K562 (cell line): Measurements from ENCODE around the gene ZPR1. TPM values are rescaled to one million over a fixed set of nuclear protein-coding genes. Genes with fewer than 3 reads are reported as not detected.

Source experiments
- AFF1 ChIP-seq, 2 experiments: fragments of 450-650 bp; IDR thresholded peaks; 2 replicates each; pipeline ENCODE4 v1.6.1; 2018; ENCODE audit warnings: mild to moderate bottlenecking in 2 of 2, low read depth in 1 of 2; ENCODE audit not compliant: partially characterized antibody in 2 of 2
- ERF ChIP-seq: fragments of 450-650 bp; formaldehyde crosslinking; IDR thresholded peaks from 2 replicates; pipeline ENCODE4 v1.4.0; 2020; ENCODE audit warnings: mild to moderate bottlenecking, mixed read lengths
- FOXK1 ChIP-seq: sonication (generic); formaldehyde crosslinking; IDR thresholded peaks from 2 replicates; pipeline ENCODE4 v1.8.0; 2022; ENCODE audit warnings: missing genetic modification reagents, mild to moderate bottlenecking, borderline replicate concordance
- HDAC8 ChIP-seq: fragments of 450-650 bp; IDR thresholded peaks from 2 replicates; pipeline ENCODE4 v1.6.1; 2016; ENCODE audit warnings: mild to moderate bottlenecking, missing genetic modification characterization, moderate library complexity, missing compliant biosample characterization
- KLF13 ChIP-seq: fragments of 450-650 bp; IDR thresholded peaks from 2 replicates; pipeline ENCODE4 v1.6.1; 2016; ENCODE audit warnings: missing genetic modification characterization, low read depth, mild to moderate bottlenecking, missing compliant biosample characterization, moderate library complexity, borderline replicate concordance
- MAFF ChIP-seq: IDR thresholded peaks from 2 replicates; pipeline ENCODE4 v1.6.1; 2012; ENCODE audit warnings: low read length, improper control_type of control experiment
- MAFG ChIP-seq: fragments of 450-650 bp; conservative IDR thresholded peaks from 2 replicates; pipeline ENCODE4 v1.6.1; 2016; ENCODE audit warnings: missing genetic modification characterization, missing compliant biosample characterization
- MCM3 ChIP-seq: fragments of 450-650 bp; IDR thresholded peaks from 2 replicates; pipeline ENCODE4 v1.6.1; 2016
- NFE2 ChIP-seq: IDR thresholded peaks from 2 replicates; pipeline ENCODE4 v1.6.1; 2014; ENCODE audit warnings: antibody characterized with exemption, low read depth
- PHTF2 ChIP-seq: fragments of 250-450 bp; sonication (Bioruptor Pico); IDR thresholded peaks from 2 replicates; pipeline ENCODE4 v1.5.0; 2021; ENCODE audit warnings: mild to moderate bottlenecking
- SAFB ChIP-seq: fragments of 200-400 bp; formaldehyde crosslinking; IDR thresholded peaks from 2 replicates; pipeline ENCODE4 v1.6.1; 2017; ENCODE audit warnings: low read depth, low read length, borderline replicate concordance
- SREBF1 ChIP-seq: fragments of 150-350 bp; IDR thresholded peaks from 2 replicates; pipeline ENCODE4 v1.6.1; 2014; ENCODE audit warnings: antibody characterized with exemption, low read depth, low read length, borderline replicate concordance
- TRIM28 ChIP-seq: fragments of 450-650 bp; IDR thresholded peaks from 2 replicates; pipeline ENCODE4 v1.6.1; 2017
- XRCC4 ChIP-seq: IDR thresholded peaks from one replicate; pipeline ENCODE4 v1.6.1; 2011; ENCODE audit not compliant: insufficient read depth, insufficient read length; ENCODE audit errors: extremely low read depth
- ZFP36 ChIP-seq: fragments of 150-350 bp; IDR thresholded peaks from 2 replicates; pipeline ENCODE4 v1.6.1; 2018; ENCODE audit warnings: low read length, low read depth; ENCODE audit not compliant: partially characterized antibody
- ZKSCAN3 ChIP-seq: fragments of 250-450 bp; sonication (Bioruptor Pico); IDR thresholded peaks from 2 replicates; pipeline ENCODE4 v1.4.0; 2020
- ZNF561 ChIP-seq: fragments of 450-650 bp; formaldehyde crosslinking; conservative IDR thresholded peaks from 2 replicates; pipeline ENCODE4 v1.4.0; 2020; ENCODE audit warnings: mild to moderate bottlenecking, moderate library complexity
- polyA plus RNA-seq, 8 experiments: library from polyadenylated mRNA; depleted of rRNA in 4 of 8; stranded (reverse) in 5 of 8; unstranded in 3 of 8; fragments of >200 nt; fragmentation: Nextera tagmentation in 2 of 8; fragmentation: Illumina TruSeq in 1 of 8; extraction: Ambion mirVana in 2 of 8; extraction: Trizol in 1 of 8; gene quantifications; 2 replicates each; pipeline versions ENCODE4 v1.2.1 to v1.2.3, GENCODE V29; 2011 to 2014; ENCODE audit warnings: inconsistent platforms in 1 of 8, missing spikeins in 1 of 8
- total RNA-seq, 7 experiments: library from RNA; depleted of rRNA in 6 of 7; stranded (reverse); fragments of >200 nt in 6 of 7; fragmentation: Illumina TruSeq in 2 of 7; extraction: Trizol in 2 of 7; gene quantifications; 2 replicates each; pipeline versions ENCODE4 v1.2.1 to v1.2.3, GENCODE V29; 2011 to 2021; ENCODE audit warnings: low replicate concordance in 1 of 7
- TF ChIP-seq, protein P1 (sequence below), 2 experiments: fragments of 450-650 bp; conservative IDR thresholded peaks; 2 replicates each; pipeline ENCODE4 v1.6.1; 2017; ENCODE audit warnings: mild to moderate bottlenecking in 2 of 2, moderate library complexity in 2 of 2
- TF ChIP-seq, protein P2 (sequence below), 2 experiments: IDR thresholded peaks; 2 replicates each; pipeline ENCODE4 v1.6.1; 2011; ENCODE audit warnings: borderline replicate concordance in 1 of 2, control low read depth in 1 of 2, low read depth in 1 of 2, low read length in 1 of 2, mild to moderate bottlenecking in 1 of 2, mixed read lengths in 1 of 2, moderate library complexity in 1 of 2; ENCODE audit not compliant: insufficient read depth in 1 of 2, insufficient read length in 1 of 2, poor library complexity in 1 of 2, severe bottlenecking in 1 of 2; ENCODE audit errors: extremely low read depth in 1 of 2
- TF ChIP-seq, protein P3 (sequence below): fragments of 250-450 bp; sonication (Bioruptor Pico); IDR thresholded peaks from 2 replicates; pipeline ENCODE4 v1.8.0; 2022; ENCODE audit warnings: moderate library complexity, mild to moderate bottlenecking, inconsistent platforms

ZPR1 gene
- total and polyA plus RNA-seq, 9 of the 15 experiments (the other 6 are each of a cell fraction or from before 2014, with no cell fraction given), result 13.0 to 120 (median 83.8) TPM

DNA sequence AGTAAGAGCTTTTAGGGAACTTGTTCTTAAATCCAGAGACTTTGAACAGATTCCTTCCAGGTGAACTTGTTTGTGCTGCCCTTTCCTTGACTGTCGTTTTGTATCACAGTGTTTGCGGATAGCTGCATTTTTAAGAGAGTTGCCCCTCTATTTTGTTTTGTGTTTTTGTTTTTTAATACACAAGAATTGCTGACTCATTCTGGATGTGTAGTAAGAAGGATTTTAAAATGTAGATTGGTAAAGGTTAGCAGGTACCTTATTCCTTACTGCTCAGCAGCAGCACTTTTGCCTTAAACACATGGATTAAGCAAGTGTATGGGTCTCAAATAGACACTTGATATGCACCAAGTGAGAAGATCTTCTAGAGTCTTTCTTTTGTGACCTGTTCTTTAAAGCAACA lies 12.8 kb upstream of the ZPR1 start (continued):
- TF ChIP-seq AFF1 (IDR thresholded peaks at IDR 0.05; ENCODE audit: low read depth in 1 of 2, partially characterized antibody in 2 of 2) (no peak), ERF (CRISPR knock-in tag) (no peak), XRCC4 (no peak), FOXK1 (CRISPR knock-in tag) (no peak), ZNF561 (CRISPR knock-in tag) (no peak), ZKSCAN3 (no peak), MAFG (tag) (peak; percentile 83), MCM3 (no peak), SREBF1 (no peak), HDAC8 (tag) (no peak), KLF13 (tag) (no peak), PHTF2 (CRISPR knock-in tag) (no peak), MAFF (peak; percentile 72), ZFP36 (no peak), NFE2 (peak; percentile 71), TRIM28 (no peak), SAFB (no peak)
- TF ChIP-seq, protein P1, sequence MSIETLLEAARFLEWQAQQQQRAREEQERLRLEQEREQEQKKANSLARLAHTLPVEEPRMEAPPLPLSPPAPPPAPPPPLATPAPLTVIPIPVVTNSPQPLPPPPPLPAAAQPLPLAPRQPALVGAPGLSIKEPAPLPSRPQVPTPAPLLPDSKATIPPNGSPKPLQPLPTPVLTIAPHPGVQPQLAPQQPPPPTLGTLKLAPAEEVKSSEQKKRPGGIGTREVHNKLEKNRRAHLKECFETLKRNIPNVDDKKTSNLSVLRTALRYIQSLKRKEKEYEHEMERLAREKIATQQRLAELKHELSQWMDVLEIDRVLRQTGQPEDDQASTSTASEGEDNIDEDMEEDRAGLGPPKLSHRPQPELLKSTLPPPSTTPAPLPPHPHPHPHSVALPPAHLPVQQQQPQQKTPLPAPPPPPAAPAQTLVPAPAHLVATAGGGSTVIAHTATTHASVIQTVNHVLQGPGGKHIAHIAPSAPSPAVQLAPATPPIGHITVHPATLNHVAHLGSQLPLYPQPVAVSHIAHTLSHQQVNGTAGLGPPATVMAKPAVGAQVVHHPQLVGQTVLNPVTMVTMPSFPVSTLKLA (conservative IDR thresholded peaks at IDR 0.05), result no peak
- TF ChIP-seq, protein P2, sequence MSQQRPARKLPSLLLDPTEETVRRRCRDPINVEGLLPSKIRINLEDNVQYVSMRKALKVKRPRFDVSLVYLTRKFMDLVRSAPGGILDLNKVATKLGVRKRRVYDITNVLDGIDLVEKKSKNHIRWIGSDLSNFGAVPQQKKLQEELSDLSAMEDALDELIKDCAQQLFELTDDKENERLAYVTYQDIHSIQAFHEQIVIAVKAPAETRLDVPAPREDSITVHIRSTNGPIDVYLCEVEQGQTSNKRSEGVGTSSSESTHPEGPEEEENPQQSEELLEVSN (IDR thresholded peaks at IDR 0.05; ENCODE audit: borderline replicate concordance in 1 of 2, extremely low read depth in 1 of 2, insufficient read depth in 1 of 2, insufficient read length in 1 of 2, low read depth in 1 of 2, low read length in 1 of 2, poor library complexity in 1 of 2, severe bottlenecking in 1 of 2), result no peak
- TF ChIP-seq, protein P3, sequence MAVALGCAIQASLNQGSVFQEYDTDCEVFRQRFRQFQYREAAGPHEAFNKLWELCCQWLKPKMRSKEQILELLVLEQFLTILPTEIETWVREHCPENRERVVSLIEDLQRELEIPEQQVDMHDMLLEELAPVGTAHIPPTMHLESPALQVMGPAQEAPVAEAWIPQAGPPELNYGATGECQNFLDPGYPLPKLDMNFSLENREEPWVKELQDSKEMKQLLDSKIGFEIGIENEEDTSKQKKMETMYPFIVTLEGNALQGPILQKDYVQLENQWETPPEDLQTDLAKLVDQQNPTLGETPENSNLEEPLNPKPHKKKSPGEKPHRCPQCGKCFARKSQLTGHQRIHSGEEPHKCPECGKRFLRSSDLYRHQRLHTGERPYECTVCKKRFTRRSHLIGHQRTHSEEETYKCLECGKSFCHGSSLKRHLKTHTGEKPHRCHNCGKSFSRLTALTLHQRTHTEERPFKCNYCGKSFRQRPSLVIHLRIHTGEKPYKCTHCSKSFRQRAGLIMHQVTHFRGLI, result no peak
